DOHH2 (cell line): Measurements from ENCODE around the gene TMEM9.
"Not testable (repeated sequence)": the region's sequence is repeated elsewhere in the genome, so short reads cannot be mapped to it uniquely, and the experiment has no call there.

ENCODE experiments used
- EZH2phosphoT487 ChIP-seq: fragments of 200-600 bp; sonication (generic); IDR thresholded peaks from 2 replicates; pipeline ENCODE4 v1.6.1; 2017; ENCODE audit warnings: borderline replicate concordance, mild to moderate bottlenecking, antibody characterized with exemption, low read length, moderate library complexity, mixed read lengths
- TF ChIP-seq, protein P1 (sequence below): fragments of 200-600 bp; sonication (generic); IDR thresholded peaks from one replicate; pipeline ENCODE4 v1.5.1; 2014; ENCODE audit warnings: antibody characterized with exemption, mild to moderate bottlenecking, low read depth, low read length; ENCODE audit not compliant: poor library complexity, severe bottlenecking

DNA sequence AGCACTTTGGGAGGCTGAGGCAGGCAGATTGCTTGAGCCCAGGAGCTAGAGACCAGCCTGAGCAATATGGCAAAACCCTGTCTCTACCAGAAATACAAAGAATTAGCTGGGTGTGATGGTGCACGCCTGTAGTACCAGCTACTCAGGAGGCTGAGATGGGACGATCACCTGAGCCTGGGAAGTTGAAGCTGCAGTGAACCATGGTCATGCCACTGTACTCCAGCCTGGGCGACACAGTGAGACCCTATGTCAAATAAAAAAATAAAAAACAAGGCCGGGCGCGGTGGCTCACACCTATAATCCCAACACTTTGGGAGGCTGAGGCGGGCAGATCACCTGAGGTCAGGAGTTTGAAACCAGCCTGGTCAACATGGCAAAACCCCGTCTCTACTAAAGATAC, 8.8 kb upstream of the TMEM9 start:
- TF ChIP-seq, protein P1, sequence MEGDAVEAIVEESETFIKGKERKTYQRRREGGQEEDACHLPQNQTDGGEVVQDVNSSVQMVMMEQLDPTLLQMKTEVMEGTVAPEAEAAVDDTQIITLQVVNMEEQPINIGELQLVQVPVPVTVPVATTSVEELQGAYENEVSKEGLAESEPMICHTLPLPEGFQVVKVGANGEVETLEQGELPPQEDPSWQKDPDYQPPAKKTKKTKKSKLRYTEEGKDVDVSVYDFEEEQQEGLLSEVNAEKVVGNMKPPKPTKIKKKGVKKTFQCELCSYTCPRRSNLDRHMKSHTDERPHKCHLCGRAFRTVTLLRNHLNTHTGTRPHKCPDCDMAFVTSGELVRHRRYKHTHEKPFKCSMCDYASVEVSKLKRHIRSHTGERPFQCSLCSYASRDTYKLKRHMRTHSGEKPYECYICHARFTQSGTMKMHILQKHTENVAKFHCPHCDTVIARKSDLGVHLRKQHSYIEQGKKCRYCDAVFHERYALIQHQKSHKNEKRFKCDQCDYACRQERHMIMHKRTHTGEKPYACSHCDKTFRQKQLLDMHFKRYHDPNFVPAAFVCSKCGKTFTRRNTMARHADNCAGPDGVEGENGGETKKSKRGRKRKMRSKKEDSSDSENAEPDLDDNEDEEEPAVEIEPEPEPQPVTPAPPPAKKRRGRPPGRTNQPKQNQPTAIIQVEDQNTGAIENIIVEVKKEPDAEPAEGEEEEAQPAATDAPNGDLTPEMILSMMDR = not testable (repeated sequence)
- TF ChIP-seq EZH2phosphoT487 = not testable (repeated sequence)
